ENCODE results near the gene LTN1.

GRCh38 chr21:28903448-28903847, 89.2 kb downstream of the LTN1 start:
- TF ChIP-seq CTCF (IDR thresholded peaks at IDR 0.05; ENCODE audit: low read depth, low read length, poor library complexity, severe bottlenecking) (no peak), EZH2phosphoT487 (IDR thresholded peaks at IDR 0.05; ENCODE audit: borderline replicate concordance, low read length) (no peak)
